Measurements from ENCODE around the gene SLC22A31. TPM values are rescaled to one million over a fixed set of nuclear protein-coding genes. Genes with fewer than 3 reads are reported as not detected.

The SLC22A31 gene
- total RNA-seq, 1 experiment from 2014 or later: 4.5 TPM

DNA sequence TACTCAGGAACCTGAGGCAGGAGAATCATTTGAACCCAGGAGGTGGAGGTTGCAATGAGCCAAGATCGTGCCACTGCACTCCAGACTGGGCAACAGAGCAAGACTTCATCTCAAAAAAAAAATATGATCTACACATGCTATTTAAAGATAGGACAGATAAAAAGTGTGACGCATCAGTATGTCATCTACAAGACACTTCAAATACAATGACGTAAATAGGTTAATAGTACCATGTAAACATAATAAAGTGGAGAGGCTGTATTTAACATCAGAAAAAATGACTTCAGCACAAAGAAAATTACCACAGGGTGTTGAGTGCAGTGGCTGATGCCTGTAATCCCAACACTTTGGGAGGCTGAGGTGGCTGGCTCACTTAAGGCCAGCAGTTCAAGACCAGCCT lies 37.4 kb upstream of the SLC22A31 start:
- no peak overlapping the region for H3K4me3 ChIP-seq (ENCODE audit: low read depth in 2 of 2, low read length in 2 of 2)
- H3K4me1 ChIP-seq (ENCODE audit: control insufficient read depth, insufficient read depth, low read length): no peaks in the 10 kb centered on the region
- no peak for TF ChIP-seq SIN3A (IDR thresholded peaks at IDR 0.05; ENCODE audit: borderline replicate concordance, insufficient read depth, low read depth, low read length)
- TF ChIP-seq, protein P1, sequence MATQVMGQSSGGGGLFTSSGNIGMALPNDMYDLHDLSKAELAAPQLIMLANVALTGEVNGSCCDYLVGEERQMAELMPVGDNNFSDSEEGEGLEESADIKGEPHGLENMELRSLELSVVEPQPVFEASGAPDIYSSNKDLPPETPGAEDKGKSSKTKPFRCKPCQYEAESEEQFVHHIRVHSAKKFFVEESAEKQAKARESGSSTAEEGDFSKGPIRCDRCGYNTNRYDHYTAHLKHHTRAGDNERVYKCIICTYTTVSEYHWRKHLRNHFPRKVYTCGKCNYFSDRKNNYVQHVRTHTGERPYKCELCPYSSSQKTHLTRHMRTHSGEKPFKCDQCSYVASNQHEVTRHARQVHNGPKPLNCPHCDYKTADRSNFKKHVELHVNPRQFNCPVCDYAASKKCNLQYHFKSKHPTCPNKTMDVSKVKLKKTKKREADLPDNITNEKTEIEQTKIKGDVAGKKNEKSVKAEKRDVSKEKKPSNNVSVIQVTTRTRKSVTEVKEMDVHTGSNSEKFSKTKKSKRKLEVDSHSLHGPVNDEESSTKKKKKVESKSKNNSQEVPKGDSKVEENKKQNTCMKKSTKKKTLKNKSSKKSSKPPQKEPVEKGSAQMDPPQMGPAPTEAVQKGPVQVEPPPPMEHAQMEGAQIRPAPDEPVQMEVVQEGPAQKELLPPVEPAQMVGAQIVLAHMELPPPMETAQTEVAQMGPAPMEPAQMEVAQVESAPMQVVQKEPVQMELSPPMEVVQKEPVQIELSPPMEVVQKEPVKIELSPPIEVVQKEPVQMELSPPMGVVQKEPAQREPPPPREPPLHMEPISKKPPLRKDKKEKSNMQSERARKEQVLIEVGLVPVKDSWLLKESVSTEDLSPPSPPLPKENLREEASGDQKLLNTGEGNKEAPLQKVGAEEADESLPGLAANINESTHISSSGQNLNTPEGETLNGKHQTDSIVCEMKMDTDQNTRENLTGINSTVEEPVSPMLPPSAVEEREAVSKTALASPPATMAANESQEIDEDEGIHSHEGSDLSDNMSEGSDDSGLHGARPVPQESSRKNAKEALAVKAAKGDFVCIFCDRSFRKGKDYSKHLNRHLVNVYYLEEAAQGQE (IDR thresholded peaks at IDR 0.05; ENCODE audit: insufficient read depth in 1 of 2, low read depth in 2 of 2, low read length in 1 of 2): no peak
- TF ChIP-seq, protein P2, sequence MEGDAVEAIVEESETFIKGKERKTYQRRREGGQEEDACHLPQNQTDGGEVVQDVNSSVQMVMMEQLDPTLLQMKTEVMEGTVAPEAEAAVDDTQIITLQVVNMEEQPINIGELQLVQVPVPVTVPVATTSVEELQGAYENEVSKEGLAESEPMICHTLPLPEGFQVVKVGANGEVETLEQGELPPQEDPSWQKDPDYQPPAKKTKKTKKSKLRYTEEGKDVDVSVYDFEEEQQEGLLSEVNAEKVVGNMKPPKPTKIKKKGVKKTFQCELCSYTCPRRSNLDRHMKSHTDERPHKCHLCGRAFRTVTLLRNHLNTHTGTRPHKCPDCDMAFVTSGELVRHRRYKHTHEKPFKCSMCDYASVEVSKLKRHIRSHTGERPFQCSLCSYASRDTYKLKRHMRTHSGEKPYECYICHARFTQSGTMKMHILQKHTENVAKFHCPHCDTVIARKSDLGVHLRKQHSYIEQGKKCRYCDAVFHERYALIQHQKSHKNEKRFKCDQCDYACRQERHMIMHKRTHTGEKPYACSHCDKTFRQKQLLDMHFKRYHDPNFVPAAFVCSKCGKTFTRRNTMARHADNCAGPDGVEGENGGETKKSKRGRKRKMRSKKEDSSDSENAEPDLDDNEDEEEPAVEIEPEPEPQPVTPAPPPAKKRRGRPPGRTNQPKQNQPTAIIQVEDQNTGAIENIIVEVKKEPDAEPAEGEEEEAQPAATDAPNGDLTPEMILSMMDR (IDR thresholded peaks at IDR 0.05): no peak
- TF ChIP-seq POLR2AphosphoS5 (IDR thresholded peaks at IDR 0.05; ENCODE audit: low read depth, low read length): no peak
- no peak for TF ChIP-seq TCF7L2 (IDR thresholded peaks at IDR 0.05; ENCODE audit: low read depth, low read length)
- H3K9me3 ChIP-seq (ENCODE audit: control insufficient read depth, insufficient read depth, low read depth, low read length): peaks cover 7% of the 10 kb centered on the region; the same call in 1 of the 2 replicates
- no peak for ATAC-seq
- POLR2A ChIA-PET: no interaction called here
- CTCF ChIA-PET: no interaction called here
- intact Hi-C loops (cut with micrococcal nuclease; ENCODE audit: unreplicated experiment): no loop called here
- BruUV-seq (replicated peaks): no TSS peak
- no peaks in the 10 kb centered on the region for H3K27me3 ChIP-seq (ENCODE audit: control insufficient read depth, insufficient read depth, low read length)
- no peak for DNase-seq (ENCODE audit: low read depth, low spot score)
- in situ Hi-C loops (cut with HindIII; ENCODE audit: low pct_unique_long_range_greater_than_20kb, low sequenced_read_pairs): no loop called here
- no peak overlapping the region for H3K27ac ChIP-seq (ENCODE audit: low read length)
- H3K36me3 ChIP-seq (ENCODE audit: control insufficient read depth, insufficient read depth, low read length): peaks cover 6% of the 10 kb centered on the region; the same call in 1 of the 2 replicates

DNA sequence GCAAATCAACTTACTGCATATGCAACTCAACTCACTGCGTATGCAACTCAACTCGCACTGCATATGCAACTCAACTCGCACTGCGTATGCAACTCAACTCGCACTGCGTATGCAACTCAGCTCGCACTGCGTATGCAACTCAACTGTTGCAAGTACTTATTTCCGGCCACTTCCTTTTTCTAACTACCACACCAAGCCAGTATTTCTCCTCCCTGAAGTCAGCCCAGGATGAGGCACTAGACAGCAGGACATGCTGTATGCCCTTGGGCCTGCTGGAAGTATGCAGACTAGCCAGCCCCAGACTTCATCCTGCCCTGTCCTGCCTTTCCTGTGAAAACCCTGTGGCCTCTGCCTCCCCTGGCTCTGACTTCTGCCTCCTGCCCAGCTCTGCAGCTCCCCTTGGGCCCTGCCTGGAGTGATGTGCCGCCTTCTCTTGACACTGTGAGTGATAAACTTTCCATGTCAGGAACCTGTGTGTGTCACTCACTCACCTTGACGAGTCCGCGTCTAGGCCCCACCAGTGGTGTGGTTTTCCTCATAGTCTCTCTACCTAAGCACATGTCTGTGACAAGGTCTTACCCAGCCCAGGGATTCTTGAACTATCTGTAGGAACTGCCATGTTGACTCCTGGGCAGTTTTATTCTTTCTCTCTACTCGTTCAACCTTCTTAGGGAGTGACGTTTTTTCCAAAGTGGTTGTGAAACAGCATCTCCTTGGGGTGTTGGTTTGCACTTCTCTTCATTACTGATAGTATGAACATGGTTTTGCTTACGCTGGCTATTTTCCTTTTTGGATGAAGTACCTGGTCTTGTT lies 33.5 kb upstream of the SLC22A31 start:
- DNase-seq (ENCODE audit: low read depth, low spot score): no peak
- TF ChIP-seq, protein P2 (IDR thresholded peaks at IDR 0.05): no peak
- TF ChIP-seq SIN3A (IDR thresholded peaks at IDR 0.05; ENCODE audit: borderline replicate concordance, insufficient read depth, low read depth, low read length) (no peak), TCF7L2 (IDR thresholded peaks at IDR 0.05; ENCODE audit: low read depth, low read length) (no peak), POLR2AphosphoS5 (IDR thresholded peaks at IDR 0.05; ENCODE audit: low read depth, low read length) (no peak)
- TF ChIP-seq, protein P1 (IDR thresholded peaks at IDR 0.05; ENCODE audit: insufficient read depth in 1 of 2, low read depth in 2 of 2, low read length in 1 of 2): no peak

More for the DNA sequence above, 33.5 kb upstream of the SLC22A31 start:
- intact Hi-C loops (cut with micrococcal nuclease; ENCODE audit: unreplicated experiment) (no loop called here), in situ Hi-C loops (cut with HindIII; ENCODE audit: low pct_unique_long_range_greater_than_20kb, low sequenced_read_pairs) (no loop called here)
- no TSS peak for BruUV-seq (replicated peaks)
- Histone ChIP-seq H3K9me3 (ENCODE audit: control insufficient read depth, insufficient read depth, low read depth, low read length) (peaks cover 13% of the 10 kb centered on the region; the same call in 1 of the 2 replicates), H3K36me3 (ENCODE audit: control insufficient read depth, insufficient read depth, low read length) (no peaks in the 10 kb centered on the region), H3K27ac (ENCODE audit: low read length) (no peak overlapping the region), H3K27me3 (ENCODE audit: control insufficient read depth, insufficient read depth, low read length) (no peaks in the 10 kb centered on the region), H3K4me3 (ENCODE audit: low read depth in 2 of 2, low read length in 2 of 2) (no peak overlapping the region), H3K4me1 (ENCODE audit: control insufficient read depth, insufficient read depth, low read length) (no peaks in the 10 kb centered on the region)
- ChIA-PET CTCF (no interaction called here), POLR2A (no interaction called here)
- no peak for ATAC-seq
